NCI-H2081 (cell line): ENCODE data around the gene R3HDM4.

Experiments used
- DNase-seq, 2 experiments: peaks; one replicate each; lab custom pipeline; 2025; lab: John Stamatoyannopoulos, UW

Gene R3HDM4

DNA sequence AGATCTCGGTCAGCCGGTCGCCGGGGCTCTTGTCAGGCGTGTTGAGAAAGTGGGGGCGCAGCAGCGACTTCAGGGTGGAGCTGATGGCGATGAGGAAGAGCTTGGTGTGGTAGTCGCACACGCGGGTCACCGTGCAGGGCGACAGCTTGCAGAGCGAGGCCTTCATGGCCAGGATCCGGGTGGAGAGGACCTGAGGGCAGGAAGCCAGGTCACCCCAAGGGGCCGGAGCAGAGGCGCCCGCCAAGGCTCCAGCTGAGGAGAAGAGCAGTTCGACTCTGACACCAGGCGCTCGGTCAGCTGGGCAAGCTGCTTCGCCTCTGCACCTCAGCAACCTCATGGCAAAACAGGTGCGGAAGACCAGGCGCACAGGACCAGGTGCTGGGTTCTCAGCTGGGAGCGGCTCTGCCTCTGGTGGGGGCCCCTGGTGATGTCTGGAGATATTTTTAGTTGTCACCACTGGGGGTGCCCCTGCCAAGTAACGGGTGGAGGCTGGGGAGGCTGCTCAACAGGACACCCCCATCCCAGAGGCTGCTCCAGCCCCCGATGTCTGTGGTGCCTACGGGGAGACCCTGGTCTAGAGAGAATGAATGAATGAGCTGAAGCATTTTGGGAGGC, 37.6 kb downstream of the R3HDM4 start:
- DNase-seq, result no peak

DNA sequence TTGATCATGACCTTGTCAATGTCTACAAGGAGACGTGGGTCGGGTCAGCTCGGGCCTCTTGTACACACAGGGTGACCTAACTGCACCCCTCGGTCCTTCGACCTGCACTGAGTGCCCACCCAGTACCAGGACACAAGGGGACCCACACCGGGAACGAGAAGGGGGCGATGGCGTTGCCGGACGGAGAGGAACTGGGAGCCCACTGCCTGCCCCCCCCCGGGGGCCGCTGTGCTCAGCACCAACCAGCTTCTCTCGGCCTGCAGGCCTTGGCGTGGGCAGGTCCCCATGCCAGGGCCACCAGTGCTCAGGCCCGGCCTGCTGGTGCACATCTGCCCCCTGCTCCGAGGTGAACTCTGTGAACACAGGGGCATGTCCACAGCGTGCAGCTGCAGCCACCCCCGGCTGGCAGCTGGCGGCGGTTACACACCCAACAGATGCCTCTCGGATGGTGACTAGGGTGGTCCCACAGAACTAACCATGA, 39.4 kb downstream of the R3HDM4 start:
- DNase-seq, result no peak

DNA sequence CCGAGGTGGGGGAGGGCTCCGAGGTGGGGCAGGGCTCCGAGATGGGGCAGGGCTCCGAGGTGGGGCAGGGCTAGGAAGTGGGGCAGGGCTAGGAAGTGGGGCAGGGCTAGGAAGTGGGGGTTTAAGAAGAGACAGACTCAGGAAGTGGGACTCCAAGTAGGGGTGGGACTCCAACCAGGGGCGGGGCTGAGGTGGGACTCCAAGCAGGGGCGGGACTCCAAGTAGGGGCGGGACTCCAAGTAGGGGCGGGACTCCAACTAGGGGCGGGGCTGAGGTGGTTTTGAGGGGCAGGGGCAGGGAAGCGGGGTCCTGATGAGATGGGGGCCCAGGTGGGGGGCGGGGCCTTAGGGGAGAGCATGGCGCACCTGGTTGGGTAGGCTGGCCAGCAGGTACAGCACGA, 39.9 kb downstream of the R3HDM4 start:
- DNase-seq, result no peak

DNA sequence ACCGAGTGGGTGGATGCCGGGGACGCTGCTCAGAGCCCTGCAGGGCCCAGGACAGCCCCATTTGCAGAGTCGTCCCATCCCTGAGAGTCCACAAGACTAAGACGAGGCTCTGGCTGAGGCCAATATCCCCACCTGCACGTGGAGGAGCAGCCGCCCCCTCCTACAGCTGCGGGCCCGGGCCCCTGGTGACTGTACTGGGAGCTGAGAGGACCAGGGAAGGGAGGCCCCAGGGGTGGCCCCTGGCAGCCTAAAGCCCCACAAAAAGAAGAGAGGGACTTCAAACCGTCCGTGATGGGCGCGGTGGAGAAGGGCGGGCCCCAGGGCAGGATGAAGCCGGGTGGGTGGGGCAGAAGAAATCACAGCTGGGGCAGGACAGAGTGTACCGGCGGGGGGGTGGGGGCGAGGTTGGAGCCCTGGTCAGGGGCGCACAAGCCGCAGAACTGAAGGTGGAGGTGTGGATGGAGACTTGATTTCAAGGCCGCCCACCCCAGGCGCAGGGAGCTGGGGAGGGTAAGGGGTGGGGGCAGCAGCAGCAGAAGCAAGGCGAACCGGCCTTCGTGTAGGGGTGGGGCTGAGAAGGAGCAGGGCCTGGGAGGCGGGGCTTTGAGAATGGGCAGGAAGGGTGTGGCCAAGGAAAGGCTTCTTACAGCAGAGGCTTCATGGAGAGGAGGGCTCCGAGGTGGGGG, 40.6 kb downstream of the R3HDM4 start:
- no peak for DNase-seq

DNA sequence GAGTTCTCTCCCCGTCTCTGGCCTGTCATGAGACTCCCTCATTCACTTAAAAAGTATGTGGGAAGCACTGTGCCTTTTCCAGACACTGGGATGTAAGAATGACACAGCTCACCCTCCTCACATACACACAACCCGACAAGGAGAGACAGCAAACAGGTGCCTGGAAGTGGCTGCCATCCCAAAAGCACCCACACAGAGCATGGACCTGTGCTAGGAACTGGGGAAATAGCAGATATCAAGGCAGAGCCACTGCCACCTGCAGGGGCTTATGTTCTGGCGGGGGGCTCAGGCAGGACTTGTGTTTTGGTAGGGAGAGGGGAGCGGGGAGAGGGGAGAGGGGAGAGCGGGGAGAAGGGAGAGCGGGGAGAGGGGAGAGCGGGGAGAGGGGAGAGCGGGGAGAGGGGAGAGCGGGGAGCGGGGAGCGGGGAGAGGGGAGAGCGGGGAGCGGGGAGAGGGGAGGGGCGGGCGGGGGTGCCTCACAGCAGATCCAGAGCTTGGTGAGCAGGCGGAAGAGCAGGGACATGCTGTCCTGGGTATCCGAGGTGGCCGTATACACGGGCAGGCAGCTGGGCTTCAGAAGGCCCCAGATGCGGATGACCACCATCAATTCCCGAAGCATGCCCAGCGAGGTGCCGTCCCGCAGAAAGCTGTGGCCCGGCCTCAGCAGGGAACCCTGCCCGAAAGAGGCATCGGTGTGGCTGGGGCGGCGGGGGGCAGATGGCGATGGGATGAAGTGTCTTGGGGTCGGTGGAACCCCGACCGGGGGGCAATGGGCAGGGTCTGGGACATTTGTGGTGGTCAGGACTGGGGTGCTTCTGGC, 41.4 kb downstream of the R3HDM4 start:
- DNase-seq, result no peak

DNA sequence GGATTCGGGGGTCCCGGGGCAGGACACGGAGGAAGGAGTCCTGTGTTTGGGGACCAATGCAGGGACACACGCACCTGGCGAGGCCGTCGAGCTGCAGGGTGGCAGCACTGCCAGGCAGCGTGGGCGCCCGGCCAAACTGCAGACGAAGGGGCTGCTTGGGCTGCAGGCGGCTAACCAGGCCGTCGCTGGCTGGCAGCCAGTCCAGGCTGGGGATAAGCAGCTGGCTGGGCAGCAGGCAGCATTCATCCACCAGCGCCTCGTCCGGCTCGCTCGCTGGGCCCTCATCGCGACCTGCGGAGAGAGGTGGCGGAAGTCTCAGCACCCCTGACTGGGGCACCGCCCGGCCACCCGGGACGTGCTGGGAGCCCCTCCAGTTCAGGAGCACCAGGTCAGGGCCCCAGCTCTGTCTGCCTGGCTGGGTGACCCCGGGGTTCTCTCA, 42.0 kb downstream of the R3HDM4 start:
- DNase-seq, result peak; percentile 63 to 85

DNA sequence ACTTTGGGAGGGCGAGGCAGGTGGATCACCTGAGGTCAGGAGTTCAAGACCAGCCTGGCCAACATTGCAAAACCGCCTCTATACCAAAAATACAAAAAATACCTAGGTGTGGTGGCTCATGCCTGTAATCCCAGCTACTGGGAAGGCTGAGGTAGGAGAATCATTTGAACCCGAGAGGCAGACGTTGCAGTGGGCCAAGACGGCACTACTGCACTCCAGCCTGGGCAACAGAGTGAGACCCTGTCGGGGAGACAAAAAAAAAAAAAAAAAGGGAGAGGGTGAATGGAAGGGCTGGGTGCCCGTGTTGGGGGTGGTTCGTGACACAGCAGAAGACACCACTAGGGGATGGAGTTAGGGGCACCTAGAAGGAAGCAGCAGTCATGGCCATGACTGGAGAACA, 42.7 kb downstream of the R3HDM4 start:
- no peak for DNase-seq

DNA sequence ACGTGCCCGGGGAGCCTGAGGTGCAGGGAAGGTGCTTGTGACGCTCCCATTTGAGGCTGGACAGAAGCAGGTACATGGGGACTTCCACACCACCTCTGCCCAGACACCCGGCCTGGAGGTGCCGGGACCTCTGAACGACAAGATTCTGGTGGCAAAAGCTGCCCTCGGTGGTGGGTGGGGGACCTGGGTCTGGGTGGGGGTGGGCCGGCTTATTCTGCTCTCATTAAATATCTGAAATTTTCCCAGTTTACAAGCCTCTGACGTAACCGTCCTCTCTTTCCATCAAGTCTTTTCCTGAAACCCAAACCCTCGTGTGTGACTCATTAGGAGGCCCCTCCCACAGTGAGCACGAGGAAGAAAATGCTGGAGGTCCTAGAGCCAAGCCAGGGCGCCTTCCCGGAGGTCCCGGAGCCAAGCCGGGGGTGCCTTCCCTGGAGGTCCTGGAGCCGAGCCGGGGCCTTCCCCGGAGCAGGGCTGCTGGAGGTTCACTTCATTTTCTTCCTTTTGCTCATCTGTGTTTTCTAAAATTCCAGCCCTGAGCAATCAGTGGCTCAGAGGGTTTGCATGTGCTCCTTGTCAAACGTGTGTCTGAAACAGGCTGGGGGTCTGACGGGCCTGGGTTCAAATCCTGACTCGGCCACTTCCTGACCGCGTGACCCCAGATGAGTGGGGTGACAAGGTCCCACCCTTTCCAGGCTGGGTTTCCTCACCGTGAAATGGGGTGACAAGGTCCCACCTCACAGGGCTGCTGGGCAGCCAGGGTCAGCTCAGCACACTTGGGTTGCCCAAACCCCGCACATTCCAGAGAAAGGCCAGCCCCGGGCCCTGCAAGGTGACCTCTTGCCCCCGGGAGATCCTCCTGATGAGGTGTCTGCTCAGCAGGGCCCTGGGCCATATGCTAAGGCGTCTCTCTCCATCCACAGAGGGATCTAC, 43.5 kb downstream of the R3HDM4 start:
- no peak for DNase-seq

DNA sequence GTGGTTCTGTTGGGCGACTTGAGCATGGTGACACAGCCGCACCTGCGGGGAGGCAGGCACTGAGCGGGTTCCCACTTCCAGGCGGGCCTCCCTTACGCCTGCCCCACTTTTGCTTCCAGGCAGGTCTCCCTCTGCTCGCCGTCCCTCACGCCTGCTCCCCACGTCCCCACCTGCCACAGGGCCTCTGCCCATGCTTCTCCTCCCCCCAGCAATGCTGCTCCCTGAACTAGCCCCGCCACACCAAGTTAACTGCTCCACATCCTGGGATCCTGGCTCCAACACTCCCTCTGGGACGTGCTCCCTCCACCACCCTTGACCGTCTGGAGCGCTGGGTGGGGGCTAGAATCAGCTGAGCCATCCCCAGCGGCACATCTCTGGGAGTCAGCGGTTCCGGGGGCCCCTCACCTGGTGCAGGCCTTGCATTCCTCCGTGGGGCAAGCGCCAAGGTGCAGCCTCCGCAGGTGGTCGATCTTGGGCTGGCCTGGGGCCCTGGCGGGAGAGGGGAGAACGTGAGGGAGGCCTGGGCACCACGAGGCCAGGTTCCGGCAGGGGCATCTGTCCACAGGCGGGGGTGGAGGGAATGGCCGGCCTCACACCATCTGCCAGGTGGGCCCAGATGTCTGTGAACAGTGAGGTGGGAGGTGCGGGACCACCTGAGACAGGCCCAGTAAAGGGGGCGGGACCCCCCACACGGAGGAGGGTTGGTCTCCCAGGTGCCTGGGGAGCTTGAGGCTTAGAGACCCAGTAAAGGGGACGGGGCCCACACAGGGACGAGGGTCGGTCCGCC, 44.4 kb downstream of the R3HDM4 start:
- no peak for DNase-seq

DNA sequence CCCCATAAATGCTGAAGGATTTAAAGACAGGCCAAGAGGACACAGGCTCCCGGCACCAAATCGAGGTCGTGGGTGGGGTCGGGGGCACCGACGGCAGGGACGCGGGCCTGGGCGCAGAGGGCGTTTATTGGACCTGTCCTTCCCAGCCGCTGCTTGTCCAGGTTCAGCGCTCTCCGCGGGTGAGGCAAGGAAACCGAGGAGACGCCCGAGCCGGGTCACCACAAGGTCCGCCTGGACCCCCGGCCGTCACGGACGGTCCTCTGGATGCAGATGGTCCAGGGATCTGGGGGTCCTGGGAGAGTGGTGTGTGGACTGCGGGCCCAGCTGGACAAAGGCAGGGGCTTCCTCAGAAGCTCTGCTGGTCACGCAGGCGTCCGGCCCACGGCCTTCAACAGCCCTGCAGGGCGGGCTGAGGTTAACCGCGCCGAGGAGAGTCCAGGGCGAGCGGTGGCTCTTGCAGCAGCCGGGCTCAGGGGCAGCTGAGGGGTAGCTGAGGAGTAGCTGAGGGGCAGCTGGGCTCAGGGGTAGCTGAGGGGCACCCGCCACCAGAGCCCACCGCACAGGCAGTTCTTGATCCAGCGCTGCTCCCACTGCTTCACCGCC, 45.1 kb downstream of the R3HDM4 start:
- DNase-seq, result no peak

DNA sequence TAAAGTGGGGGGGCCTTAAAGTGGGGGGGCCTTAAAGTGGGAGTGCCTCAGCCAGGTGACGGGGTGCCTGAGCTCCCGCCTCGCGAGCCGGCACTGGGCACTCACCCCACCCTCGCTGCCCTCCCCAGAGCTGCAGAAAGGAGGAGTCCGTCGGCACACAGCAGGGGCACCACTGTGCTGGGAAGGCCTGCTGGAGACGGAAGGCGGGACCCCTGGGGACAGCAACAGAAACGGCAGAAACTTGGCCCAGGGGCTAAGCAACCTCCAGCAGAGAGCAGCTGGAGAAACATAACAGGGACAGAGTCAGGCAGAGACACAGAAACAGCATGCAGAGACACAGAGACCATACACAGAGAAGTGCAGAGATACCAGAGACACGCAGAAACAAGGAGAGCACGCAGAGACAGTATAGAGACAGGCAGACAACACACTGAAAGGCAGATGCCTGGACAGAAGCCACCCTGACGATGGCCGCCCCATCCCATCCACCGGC, 45.7 kb downstream of the R3HDM4 start:
- peak; percentile 41 to 72 for DNase-seq

DNA sequence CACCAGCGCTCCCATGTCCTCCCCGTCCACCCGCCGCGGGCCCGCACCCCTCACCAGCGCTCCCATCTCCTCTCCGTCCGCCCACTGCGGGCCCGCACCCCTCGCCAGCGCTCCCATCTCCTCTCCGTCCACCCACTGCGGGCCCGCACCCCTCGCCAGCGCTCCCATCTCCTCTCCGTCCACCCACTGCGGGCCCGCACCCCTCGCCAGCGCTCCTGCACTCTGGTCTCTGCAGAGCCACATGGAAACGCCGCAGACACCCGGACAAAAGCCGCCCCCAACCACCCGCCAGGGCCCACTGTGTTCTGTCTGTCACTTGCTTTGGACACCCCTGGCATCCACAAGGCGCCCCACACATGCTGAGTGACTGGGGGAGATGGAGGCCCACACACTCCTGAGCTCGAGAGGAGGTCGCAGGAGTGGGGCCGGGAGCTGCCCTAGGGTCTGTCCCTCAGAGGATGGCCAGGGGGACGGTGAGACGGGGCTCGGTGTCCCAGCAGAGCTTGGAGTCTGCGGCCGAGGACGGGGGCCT, 46.2 kb downstream of the R3HDM4 start:
- no peak for DNase-seq

DNA sequence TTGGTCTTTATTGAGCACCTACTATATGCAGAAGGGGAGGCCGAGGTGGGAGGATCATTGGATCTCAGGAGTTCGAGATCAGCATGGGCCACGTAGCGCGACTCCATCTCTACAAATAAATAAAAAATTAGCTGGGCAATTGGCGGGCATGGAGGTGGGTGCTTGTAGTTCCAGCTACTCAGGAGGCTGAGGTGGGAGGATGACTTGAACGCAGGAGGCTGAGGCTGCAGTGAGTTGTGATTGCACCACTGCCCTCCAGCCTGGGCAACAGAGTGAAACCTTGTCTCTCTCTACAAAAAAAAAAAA, 49.8 kb downstream of the R3HDM4 start:
- DNase-seq, result no peak

DNA sequence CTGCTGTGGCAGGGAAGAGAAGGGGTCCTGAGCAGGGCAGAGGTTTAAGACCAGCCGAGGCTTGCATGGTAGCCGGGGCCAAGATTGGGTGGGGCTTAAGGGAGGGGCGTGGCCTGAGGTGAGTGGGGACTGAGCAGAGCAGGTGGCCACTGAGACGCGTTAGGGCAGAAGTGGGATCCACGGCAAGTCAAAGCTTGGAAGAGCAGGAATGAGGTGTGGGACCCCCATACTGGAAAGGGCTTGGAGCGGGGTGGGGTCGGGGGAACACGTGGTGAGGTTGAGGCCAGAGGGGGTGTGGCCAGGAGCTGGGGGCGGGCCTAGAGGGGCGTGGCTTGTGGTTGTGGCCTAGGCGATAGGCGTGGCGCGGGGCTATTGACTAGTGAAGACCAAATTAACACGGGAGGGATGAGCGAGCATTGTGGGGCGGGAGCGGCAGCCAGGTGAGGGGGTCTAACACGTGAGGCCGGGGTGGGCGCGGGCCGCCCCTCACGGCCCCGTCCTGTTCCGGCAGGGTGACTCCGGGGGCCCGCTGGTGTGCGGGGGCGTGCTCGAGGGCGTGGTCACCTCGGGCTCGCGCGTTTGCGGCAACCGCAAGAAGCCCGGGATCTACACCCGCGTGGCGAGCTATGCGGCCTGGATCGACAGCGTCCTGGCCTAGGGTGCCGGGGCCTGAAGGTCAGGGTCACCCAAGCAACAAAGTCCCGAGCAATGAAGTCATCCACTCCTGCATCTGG, 50.3 kb downstream of the R3HDM4 start:
- no peak for DNase-seq

DNA sequence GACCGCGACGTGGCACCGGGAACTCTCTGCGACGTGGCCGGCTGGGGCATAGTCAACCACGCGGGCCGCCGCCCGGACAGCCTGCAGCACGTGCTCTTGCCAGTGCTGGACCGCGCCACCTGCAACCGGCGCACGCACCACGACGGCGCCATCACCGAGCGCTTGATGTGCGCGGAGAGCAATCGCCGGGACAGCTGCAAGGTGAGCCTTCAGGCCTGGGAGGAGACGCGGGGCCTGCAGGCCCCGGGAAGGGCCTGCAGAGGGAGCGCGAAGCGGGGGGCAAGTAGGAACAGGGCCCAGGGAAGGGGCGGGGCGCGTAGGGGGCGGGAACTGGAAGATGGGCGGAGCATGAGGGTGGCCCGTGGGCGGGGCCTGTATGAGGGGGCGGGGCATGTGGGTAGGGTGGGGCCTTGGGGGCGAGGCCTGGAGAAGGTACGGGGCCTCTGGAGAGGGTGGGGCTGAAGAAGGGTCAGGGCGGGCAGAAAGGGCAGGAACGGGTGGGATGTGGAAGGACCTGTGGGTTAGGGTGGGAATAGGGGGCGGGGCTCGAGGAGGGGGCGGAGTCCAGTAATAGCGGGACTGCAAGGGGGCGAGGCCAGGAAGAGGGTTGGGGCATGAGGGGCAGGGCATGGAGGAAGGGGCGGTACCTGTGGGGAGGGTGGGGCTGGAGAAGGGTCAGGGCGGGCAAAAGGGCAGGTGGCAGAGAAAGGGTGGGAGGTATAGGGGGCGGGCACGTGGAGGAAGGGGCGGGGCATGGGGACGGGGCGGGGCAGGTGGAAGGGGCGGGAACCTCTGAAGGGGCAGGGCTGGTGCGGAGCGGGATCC, 51.1 kb downstream of the R3HDM4 start:
- DNase-seq, result no peak

DNA sequence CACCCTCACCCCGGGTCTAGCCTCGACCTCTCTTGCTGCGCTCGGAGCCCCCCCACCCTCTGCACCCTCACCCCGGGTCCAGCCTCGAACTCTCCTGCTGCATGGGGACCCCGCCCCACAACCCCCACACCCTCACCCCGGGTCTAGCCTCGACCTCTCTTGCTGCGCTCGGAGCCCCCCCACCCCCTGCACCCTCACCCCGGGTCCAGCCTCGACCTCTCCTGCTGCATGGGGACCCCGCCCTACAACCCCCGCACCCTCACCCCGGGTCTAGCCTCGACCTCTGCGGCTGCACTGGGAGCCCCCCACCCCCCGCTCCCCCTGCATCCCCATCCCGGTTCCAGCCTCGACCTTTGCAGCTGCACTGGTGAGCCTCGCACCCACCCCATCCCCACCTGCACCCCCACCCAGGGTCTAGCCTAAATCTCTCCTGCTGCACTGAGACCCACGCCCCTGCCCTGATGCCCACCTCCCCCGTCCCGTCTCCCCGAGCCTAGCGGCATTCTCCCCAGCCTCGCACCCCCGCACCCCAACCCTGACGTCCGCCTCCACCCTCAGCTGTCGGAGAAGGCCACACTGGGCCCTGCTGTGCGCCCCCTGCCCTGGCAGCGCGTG, 51.8 kb downstream of the R3HDM4 start:
- no peak for DNase-seq

DNA sequence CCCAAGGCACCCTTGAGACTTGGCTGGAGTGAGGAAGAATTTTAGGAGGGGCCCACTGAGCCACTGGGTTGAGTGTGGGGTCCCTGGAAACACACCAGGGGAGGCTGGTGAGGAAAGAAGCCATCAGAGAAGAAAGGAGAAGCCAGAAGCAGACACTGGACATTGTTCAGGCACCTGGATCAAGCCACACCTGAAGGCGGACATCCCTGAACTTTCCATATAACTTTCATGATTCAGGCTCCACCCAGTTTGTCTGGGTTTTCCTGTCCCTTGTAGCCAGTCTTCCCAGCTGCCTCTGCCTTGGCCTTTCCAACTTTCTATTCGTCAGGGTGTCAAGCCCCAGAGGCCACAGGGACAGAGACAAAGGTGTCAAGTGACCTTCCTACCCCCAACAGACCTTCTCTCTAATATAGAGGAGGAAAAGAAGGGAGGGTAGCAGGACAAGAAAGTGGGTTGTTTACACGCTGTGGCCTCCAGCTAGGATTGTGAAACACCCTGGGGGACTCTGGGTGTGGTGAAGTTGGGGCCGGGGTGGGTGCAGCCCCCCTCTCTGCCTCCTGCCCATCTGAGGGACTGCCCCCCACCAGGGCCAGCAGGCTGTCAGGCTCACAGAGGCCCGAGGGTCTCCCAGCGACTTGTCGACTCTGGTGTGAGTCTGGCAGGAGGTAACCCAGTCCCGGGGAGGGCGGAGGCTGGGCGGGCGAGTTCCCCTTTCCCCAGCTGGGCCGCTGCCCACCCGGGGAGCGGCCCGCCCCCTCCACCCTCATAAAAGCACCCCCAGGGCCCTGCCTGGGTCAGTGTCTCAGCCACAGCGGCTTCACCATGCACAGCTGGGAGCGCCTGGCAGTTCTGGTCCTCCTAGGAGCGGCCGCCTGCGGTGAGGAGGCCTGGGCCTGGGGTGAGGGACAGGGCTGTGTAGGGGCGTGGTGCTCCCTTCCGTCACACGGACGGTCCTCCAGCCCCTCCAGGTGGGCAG, 53.9 kb downstream of the R3HDM4 start, which contains the start of gene CFD:
TSS of gene CFD (plus strand) at position 797 of the 976 bp plus-strand sequence. CDS start at position 823, 26 bp downstream.
- no peak for DNase-seq
